Measurements from ENCODE around the gene NPIPA8. TPM values are rescaled to one million over a fixed set of nuclear protein-coding genes. Genes with fewer than 3 reads are reported as not detected.

NPIPA8 gene
- 0.49 to 1.5 TPM (median 1.2 TPM) in 5 replicates for total RNA-seq (2022; extraction: Qiagen RNA extraction; ENCODE audit: low read depth)

GRCh38 chr16:18336636-18337035 is at the start of gene NPIPA8:
Gene NPIPA8, minus strand, starts transcription at chr16:18336736. Its CDS starts 4,074 bp downstream, at chr16:18332662.

Other genes with a start within 250 kb of the NPIPA8 start
- gene NOMO2, start 225.4 kb upstream of the NPIPA8 start, total RNA-seq (2022; extraction: Qiagen RNA extraction; ENCODE audit: low read depth): 111 to 117 TPM (median 115 TPM) in 5 replicates